Stimulated activated CD4-positive, alpha-beta T cell treated with anti-CD3 and anti-CD28 coated beads, Interleukin-12 subunit alpha, Interleukin-12 subunit beta, amount 100 ng/mL, for 4 hours (primary cell): ENCODE measurements around the gene ZMYND10.

ENCODE experiments used
- DNase-seq: peaks from one replicate; pipeline ENCODE4 v3.0.0-alpha.2; 2020

Gene ZMYND10

GRCh38 chr3:50345586-50346234, at the start of gene ZMYND10:
TSS of gene ZMYND10 (minus strand) at chr3:50345732. CDS start at chr3:50345579, 153 bp downstream.
- DNase-seq, result peak; percentile 67

DNA sequence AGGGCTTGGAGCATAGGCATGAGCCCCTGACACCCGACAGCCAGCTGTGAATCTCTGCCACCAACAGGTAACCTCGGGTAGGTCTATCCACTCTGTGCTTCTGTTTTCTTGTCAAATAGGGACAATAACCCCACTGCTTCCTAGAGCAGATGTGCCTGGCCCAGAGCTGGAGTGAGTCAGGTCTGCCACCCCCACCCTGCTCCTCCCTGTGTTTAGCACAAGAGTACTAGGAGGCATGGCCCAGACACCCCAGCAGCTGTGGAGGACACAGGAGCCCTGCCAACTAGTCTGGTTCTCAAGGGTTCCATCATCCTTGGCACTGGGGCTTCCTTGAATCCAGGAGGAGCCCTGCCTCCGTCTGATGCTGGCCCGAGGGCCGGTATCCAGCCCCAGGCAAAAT, 47.5 kb upstream of the ZMYND10 start:
- DNase-seq, result no peak

GRCh38 chr3:50392101-50392715, 46.7 kb upstream of the ZMYND10 start:
- no peak for DNase-seq

- DNase-seq, result no peak
Measured at GRCh38 chr3:50390508-50391224, 45.1 kb upstream of the ZMYND10 start.

GRCh38 chr3:50389414-50389767, 43.9 kb upstream of the ZMYND10 start:
- DNase-seq, result no peak

GRCh38 chr3:50388720-50389413, 43.3 kb upstream of the ZMYND10 start:
- DNase-seq, result no peak

DNA sequence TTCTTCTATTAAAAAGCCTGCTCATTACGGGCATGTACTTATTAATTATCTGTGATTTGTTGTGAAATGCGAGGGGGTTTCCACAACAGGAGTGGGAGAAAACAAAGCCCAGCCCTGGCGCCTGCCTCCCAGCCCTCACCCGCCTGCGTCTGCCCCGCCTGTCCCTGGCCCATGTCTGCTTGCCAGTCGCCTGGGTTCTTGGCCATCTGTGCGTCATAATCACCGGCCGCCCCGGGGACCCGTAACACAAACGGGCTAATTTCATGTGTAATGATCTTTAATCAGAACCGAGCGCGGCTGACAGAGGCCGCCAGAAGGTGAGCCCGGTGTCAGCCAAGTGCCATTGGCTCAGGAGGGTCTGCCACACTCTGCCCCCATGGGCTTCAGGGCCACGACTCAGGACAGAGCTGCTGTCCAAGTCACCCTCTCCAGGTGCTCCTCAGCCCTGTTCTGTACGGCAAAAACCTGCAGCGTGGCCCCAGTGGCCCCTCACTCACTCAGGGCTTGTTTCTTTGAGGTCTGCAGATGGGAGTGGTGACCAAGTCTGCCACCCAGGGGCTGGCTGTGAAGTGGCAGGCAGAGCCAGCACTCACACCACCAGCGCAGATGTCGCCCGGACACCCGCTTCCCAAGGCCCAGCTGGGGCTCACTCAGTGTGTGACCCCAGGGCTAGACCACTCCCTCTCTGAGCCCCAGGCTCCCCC, 42.6 kb upstream of the ZMYND10 start:
- no peak for DNase-seq

DNA sequence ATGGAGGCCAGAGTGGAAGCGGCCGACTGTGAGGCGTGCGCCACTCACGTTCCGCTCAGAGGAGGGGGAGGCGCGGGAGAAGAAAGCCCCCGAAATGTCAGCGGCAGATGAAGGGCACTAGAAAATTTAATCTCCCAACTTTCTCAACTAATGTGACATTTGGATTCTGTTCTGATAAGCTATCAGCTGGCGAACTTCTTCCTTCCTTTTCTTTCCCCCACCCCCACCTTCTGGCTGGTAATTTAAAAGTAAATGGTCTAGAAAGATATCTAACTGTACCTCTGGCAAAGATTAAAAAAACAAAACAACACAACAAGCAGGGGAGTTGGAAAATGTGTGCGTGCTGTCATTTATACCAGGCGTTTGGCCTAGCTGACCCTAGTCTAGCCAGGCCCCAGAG, 40.2 kb upstream of the ZMYND10 start:
- DNase-seq, result no peak

GRCh38 chr3:50383750-50384149, 38.2 kb upstream of the ZMYND10 start:
- no peak for DNase-seq

- no peak for DNase-seq
Measured at GRCh38 chr3:50382722-50383121, 37.2 kb upstream of the ZMYND10 start.

DNA sequence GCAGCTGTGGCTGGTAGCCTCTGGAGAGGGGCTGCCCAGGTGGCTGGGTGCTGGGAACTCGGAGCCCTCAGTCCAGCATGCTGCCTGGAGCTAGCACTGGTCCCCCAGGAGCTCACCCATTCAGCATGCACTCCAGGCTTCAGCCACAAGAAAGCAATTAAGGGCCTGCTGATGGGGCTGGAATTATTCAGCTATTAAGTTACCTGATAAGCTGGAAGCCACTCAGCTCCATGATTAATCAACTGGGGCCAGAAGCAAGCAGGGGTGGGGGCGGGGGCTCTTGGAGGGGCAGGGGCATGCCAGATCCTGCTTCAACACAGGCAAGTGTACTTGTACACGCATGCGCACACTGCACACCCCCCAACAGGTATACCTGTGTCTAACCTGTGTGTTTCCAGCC, 35.9 kb upstream of the ZMYND10 start:
- DNase-seq, result no peak

DNA sequence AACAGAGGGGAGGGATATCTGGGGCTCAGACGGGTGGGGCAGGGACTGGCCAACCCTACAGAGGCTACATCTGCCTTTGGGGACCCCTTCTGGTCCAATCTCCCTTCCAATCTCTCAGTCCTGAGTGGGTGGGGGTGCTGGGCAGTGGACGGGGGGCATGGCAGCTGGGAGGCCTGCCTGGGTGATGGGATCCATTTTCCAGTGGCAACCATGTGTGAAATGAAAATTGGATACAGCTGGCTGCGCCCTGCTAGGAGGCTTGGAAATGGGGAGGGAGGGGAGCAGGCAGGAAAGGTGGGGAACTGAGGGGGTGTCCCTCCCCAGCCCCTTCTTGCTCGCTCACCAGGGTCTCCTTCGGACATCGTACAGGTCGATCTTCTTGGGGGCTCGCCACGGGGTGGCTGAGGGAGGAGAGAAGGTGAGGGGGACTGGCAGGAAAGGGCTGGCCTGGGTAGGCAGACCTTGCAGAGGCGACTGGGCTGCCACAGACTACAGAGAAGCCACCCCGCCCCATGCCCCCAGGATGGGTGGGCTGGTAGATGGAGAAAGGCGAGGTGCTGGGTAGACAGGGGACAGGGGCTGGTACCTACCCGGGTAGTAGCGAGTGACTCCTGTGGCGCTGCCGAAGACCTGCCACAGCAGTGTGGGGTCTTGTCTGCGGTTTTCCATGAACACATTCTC, 35.0 kb upstream of the ZMYND10 start:
- DNase-seq, result no peak

GRCh38 chr3:50378757-50379156, 33.2 kb upstream of the ZMYND10 start:
- DNase-seq, result no peak

DNA sequence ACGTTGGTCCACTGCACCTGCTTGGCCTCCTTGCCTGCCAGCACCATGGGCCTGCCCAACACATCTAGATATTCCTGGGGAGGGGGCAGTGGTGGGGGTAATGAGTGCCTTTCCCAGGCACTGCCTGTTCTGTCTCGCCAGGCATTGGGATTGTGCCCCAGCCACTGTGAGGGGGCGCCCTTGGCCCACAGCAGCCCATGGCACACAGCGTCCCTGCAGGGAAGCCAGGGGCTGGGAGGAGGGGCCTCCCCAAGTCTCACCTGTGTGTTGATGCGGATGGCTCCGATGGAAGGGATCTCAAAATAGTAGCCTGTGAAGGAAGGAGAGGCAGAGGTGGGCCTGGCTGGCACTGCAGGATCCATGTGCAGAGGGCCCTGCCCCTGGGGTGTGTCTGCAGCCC, 32.5 kb upstream of the ZMYND10 start:
- DNase-seq, result no peak

DNA sequence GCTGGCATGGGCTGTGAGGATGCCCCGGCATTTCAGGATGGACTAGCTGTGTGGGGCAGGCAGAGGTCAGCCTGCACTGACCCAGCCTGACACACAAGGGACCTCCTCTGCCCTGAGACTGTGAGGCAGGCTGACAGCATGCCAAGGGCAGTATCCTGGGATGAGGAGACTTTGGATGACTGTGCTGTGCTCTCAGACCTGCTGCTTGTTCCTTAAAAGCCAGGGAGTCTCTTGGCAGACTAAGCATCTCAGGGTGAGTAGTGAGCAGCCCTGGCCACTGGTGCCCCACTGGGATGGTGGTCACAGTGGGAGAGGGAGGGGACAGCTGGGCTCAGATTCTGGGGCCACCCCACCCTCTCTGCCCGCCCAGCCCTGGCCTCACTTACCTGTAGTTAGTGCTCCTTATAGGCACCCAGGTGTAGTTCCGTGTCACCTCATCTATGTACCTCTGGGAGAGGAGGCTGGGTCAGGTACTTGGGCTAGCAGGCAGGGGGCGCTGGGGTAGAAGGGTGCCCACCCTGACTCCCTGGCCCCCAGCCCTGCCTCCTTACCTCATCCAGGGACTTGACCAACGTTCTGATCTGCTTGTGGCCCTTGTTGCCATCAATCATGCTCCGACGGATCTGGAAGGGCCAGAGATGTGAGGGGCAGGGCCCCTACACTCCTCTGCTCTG, 29.9 kb upstream of the ZMYND10 start:
- no peak for DNase-seq

DNA sequence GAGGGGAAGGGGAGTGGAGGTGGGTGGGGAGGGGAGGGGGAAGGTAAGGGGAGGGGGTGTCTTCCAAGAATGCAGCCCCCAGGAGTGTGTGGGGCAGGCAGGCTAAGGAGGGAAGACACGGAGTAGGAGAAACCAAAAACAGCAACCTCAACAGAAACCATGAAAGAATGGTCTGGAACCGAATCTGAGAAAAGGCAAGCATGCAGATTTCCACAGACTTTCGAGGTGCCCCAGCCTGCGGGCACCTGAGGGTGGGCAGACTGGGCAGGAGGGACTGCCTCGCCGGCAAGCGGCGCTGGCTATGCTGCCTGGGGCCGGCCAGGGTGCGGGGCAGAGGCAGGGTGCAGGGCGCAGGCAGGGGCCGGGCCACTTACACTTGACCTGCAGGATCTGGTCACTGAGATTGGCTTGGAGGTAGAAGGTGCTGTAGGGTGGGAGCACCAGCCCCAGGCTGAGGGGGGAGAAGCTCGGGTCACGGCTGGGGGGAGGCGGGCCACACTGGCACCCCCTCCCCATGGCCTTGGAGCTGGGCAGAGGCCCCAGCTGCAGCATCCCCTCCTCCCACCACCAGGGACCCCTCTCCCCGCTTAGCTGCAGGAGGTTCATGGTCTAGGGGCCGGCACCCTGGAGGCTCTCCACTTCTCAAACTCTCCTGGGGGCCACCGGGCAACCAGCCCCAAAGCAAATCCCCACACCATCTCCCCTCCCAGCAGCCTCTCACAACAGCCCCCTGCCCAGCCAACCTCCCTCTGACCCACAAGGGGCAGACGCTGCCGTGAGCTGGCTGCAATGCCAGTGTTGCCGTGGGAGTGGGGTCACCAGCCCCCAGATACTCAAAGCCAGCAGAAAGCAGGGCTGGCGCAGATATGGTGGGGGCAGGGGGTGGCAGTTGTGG, 29.1 kb upstream of the ZMYND10 start:
- no peak for DNase-seq

- no peak for DNase-seq
Measured at GRCh38 chr3:50373146-50374051, 27.9 kb upstream of the ZMYND10 start.

DNA sequence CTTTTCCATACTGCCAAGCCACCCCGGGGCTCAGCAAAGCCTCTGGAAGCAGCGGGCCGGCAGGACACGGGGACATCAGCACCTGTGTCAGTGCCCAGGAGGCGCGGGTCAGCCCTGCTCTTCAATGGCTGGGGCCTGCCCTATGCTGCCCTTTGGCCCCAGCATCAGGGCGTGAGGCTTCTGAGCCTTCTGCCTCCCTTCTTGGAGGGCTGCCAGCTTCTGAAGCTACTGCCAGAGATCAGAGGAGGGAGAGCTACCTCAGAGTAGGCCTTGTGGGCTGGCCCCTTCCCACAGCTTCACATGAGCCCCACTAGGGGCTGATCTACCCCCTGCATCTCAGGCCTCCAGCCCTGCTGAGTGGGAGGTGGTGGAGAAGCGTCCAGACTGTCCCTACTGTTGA, 26.8 kb upstream of the ZMYND10 start:
- DNase-seq, result no peak

DNA sequence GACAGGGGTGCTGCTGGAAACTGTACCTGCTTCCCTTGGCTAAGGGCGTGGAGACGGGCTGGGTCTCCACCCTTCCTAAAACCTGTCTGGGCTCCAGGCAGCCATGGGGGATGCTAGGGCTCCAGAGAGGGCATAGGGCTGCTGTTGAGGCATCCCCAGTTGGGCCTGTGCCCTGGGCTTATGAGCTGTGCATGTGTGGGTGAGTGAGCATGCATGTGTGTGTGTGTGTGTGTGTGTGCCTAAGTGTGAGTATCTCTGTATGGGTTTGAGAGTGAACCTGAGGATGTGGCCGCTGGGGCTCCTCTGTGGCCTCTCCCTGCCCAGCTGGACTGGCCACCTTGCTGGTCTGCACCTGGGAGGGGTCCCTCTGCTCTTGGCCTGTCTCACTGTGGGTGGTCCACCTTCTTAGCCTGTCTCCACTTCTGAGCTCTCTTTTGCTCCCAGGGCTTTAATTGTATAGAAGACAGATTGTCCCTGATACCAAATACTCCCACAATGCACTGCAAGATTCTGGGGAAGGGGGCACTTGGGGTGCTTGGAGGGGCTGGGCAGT, 25.7 kb upstream of the ZMYND10 start:
- DNase-seq, result no peak
